Type B pancreatic cell (in vitro differentiated cells): Measurements from ENCODE around the gene TMEM30B. TPM values are rescaled to one million over a fixed set of nuclear protein-coding genes. Genes with fewer than 3 reads are reported as not detected.

Experiments used
- DNase-seq: peaks from one replicate; pipeline ENCODE4 v3.0.0; 2021; ENCODE audit warnings: mixed read lengths; ENCODE audit not compliant: unreplicated experiment; ENCODE audit errors: extremely low spot score
- H3K27ac Mint-ChIP-seq: 2 replicates; pipeline ENCODE4 v1.8.0; 2021; ENCODE audit warnings: mild to moderate bottlenecking, mixed read lengths
- H3K27me3 Mint-ChIP-seq: 2 replicates; pipeline ENCODE4 v1.8.0; 2021; ENCODE audit warnings: mixed read lengths
- H3K36me3 Mint-ChIP-seq: 2 replicates; pipeline ENCODE4 v1.8.0; 2021; ENCODE audit warnings: mixed read lengths
- H3K4me1 Mint-ChIP-seq: one replicate; pipeline ENCODE4 v1.8.0; 2021; ENCODE audit warnings: mixed read lengths; ENCODE audit not compliant: unreplicated experiment
- H3K4me3 Mint-ChIP-seq: 2 replicates; pipeline ENCODE4 v1.8.0; 2021; ENCODE audit warnings: mild to moderate bottlenecking, mixed read lengths
- H3K9me3 Mint-ChIP-seq: 2 replicates; pipeline ENCODE4 v1.8.0; 2021; ENCODE audit warnings: mixed read lengths
- CTCF ChIP-seq: fragments of 200-600 bp; sonication (generic); conservative IDR thresholded peaks from 2 replicates; pipeline ENCODE4 v1.5.0; 2021; ENCODE audit warnings: antibody characterized with exemption, mild to moderate bottlenecking
- total RNA-seq: library from RNA; stranded (reverse); gene quantifications from 2 replicates; pipeline ENCODE4 v1.2.1, GENCODE V29; 2021; ENCODE audit warnings: low replicate concordance

TMEM30B gene
- total RNA-seq, 1 donor from 2014 or later, result 12.2 TPM

DNA sequence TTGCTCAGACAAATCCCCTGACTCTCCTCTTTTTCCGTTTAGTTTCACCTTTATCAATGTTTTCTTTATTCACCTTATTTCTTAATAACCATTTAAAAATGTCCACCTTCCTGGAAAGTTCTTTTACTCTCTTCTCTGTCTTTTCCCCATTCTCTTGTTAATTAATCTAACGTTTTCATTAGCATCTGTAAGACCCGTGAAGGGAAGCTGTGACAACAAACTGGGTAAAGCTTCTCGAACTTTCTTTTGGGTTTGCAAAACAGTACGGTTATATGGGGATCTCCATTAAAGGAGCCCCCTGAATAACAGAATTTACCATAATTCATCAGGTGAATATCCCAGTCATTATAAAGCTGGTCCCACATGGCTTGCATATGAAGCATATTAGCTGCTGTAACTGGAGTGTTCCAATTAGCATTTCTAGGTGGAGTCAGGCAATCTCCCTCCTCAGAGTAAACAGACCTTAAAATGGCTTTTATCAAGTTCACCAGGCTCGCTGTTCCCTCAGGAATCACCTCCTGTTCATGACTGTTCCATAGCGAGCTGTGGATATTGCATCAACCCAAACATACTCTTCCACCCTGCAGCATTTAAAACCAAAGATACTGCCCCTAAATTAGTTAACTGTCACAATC is 42.4 kb downstream of the TMEM30B start:
- Mint-ChIP-seq H3K4me1 (no peaks in the 10 kb centered on the region), H3K27me3 (no peaks in the 10 kb centered on the region), H3K27ac (no peak overlapping the region), H3K36me3 (no peaks in the 10 kb centered on the region), H3K9me3 (peaks cover 7% of the 10 kb centered on the region), H3K4me3 (no peak overlapping the region)
- TF ChIP-seq CTCF, result no peak
- DNase-seq, result no peak

- DNase-seq, result no peak
- H3K36me3 Mint-ChIP-seq, result no peaks in the 10 kb centered on the region
- H3K4me1 Mint-ChIP-seq, result peaks cover 8% of the 10 kb centered on the region
- H3K4me3 Mint-ChIP-seq, result no peak overlapping the region
- no peaks in the 10 kb centered on the region for H3K27me3 Mint-ChIP-seq
- H3K27ac Mint-ChIP-seq, result no peak overlapping the region
- TF ChIP-seq CTCF, result no peak
- no peaks in the 10 kb centered on the region for H3K9me3 Mint-ChIP-seq
These were observed 46.8 kb downstream of the TMEM30B start for GRCh38 chr14:61234215-61234916.

GRCh38 chr14:61233436-61233956 is 47.6 kb downstream of the TMEM30B start:
- no peaks in the 10 kb centered on the region for H3K36me3 Mint-ChIP-seq
- no peak overlapping the region for H3K4me3 Mint-ChIP-seq
- no peaks in the 10 kb centered on the region for H3K27me3 Mint-ChIP-seq
- peaks cover 13% of the 10 kb centered on the region for H3K4me1 Mint-ChIP-seq
- H3K9me3 Mint-ChIP-seq, result no peaks in the 10 kb centered on the region
- no peak overlapping the region for H3K27ac Mint-ChIP-seq
- TF ChIP-seq CTCF, result no peak
- DNase-seq, result no peak

- H3K9me3 Mint-ChIP-seq, result peaks cover 2% of the 10 kb centered on the region
- no peaks in the 10 kb centered on the region for H3K27me3 Mint-ChIP-seq
- no peak for TF ChIP-seq CTCF
- H3K4me1 Mint-ChIP-seq, result peaks cover 22% of the 10 kb centered on the region
- no peaks in the 10 kb centered on the region for H3K36me3 Mint-ChIP-seq
- no peak for DNase-seq
- H3K4me3 Mint-ChIP-seq, result no peak overlapping the region
- no peak overlapping the region for H3K27ac Mint-ChIP-seq
These were observed 49.3 kb downstream of the TMEM30B start for GRCh38 chr14:61231810-61232209.

- Mint-ChIP-seq H3K27me3 (no peaks in the 10 kb centered on the region), H3K4me1 (peaks cover 22% of the 10 kb centered on the region), H3K9me3 (peaks cover 4% of the 10 kb centered on the region), H3K27ac (no peak overlapping the region), H3K36me3 (no peaks in the 10 kb centered on the region), H3K4me3 (no peak overlapping the region)
- TF ChIP-seq CTCF, result no peak
- DNase-seq, result no peak
These were observed 51.2 kb downstream of the TMEM30B start for GRCh38 chr14:61229981-61230380.
